Kidney epithelial cell (primary cell): Measurements from ENCODE around the gene FTO. TPM values are rescaled to one million over a fixed set of nuclear protein-coding genes. Genes with fewer than 3 reads are reported as not detected.

Experiments
- DNase-seq: peaks from one replicate; pipeline ENCODE4 v3.0.0-alpha.2; 2010; ENCODE audit warnings: low read depth
- H3K27me3 ChIP-seq: 2 replicates; pipeline ENCODE4 v1.6.0; 2011; ENCODE audit warnings: low read length; ENCODE audit not compliant: control insufficient read depth, insufficient read depth
- H3K36me3 ChIP-seq: 2 replicates; pipeline ENCODE4 v1.5.1; 2011; ENCODE audit warnings: low read length; ENCODE audit not compliant: control insufficient read depth, insufficient read depth
- H3K4me3 ChIP-seq: 2 replicates; pipeline ENCODE4 v1.5.1; 2011; ENCODE audit warnings: low read depth, mild to moderate bottlenecking, control low read depth, low read length
- total RNA-seq: library from RNA; depleted of rRNA; stranded (reverse); fragments of >200 nt; gene quantifications from 2 replicates; pipeline ENCODE4 v1.2.3, GENCODE V29; 2015
- TF ChIP-seq, protein P1 (sequence below): IDR thresholded peaks from 2 replicates; pipeline ENCODE4 v1.5.1; 2011; ENCODE audit warnings: mild to moderate bottlenecking, moderate library complexity, low read length, control low read depth, inconsistent platforms; ENCODE audit not compliant: insufficient read depth, poor library complexity, severe bottlenecking

FTO gene
- total RNA-seq, 1 donor from 2014 or later: 66.9 TPM

DNA sequence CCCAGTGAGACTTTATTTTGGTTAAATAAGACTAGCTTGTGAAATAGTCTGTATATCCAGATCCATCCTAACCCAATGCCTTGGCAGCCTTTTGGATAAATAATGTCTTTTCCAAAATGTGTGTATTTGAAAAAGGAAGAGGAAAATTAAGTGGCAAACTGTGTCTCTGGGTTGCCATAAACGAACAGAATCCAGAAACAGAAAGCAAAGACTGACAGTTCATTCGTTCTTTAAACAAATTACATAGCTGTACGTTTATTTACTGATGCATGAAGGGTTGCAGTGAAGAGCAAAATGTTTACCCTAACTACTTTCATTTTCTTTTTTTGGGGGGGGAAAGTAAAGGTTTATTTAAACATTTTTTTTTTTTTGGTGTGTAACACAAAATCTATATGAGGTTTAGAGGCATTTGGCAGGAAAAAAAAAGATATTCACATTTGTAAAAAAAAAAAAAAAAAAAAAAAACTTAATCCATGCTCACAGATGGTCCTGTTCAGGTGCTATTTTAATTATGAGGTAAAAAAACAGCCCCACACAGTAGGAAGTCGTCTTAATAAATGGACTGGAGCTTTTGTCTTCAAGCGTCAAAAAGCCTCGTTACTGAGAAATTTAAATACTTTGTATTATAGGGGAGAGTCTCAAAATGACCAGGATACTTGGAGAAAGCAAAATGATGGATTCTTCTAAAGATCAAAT lies 245.9 kb downstream of the FTO start:
- Histone ChIP-seq H3K4me3 (no peak overlapping the region), H3K27me3 (no peaks in the 10 kb centered on the region), H3K36me3 (no peaks in the 10 kb centered on the region)
- DNase-seq: no peak
- TF ChIP-seq, protein P1, sequence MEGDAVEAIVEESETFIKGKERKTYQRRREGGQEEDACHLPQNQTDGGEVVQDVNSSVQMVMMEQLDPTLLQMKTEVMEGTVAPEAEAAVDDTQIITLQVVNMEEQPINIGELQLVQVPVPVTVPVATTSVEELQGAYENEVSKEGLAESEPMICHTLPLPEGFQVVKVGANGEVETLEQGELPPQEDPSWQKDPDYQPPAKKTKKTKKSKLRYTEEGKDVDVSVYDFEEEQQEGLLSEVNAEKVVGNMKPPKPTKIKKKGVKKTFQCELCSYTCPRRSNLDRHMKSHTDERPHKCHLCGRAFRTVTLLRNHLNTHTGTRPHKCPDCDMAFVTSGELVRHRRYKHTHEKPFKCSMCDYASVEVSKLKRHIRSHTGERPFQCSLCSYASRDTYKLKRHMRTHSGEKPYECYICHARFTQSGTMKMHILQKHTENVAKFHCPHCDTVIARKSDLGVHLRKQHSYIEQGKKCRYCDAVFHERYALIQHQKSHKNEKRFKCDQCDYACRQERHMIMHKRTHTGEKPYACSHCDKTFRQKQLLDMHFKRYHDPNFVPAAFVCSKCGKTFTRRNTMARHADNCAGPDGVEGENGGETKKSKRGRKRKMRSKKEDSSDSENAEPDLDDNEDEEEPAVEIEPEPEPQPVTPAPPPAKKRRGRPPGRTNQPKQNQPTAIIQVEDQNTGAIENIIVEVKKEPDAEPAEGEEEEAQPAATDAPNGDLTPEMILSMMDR: no peak

DNA sequence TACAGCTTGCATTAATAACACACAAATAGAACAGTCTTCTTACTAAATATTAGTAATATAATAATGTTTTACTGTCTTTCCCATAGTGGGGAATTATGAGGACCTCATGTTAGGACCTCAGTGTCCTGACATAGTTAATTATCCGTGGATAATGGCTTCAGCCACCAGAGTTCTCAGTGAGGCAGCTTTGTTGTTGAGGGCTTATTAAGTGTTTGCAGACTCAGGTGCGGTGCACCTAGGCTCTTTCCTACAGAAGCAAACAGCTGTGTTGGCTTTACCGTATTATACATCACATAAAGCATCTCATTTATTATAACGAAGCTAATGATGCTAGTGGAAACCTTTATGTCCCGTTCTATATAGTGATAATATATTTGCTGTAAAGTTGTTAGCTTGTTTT lies 246.7 kb downstream of the FTO start:
- no peak for DNase-seq
- TF ChIP-seq, protein P1: no peak
- no peak overlapping the region for H3K4me3 ChIP-seq
- no peaks in the 10 kb centered on the region for H3K27me3 ChIP-seq
- H3K36me3 ChIP-seq: no peaks in the 10 kb centered on the region

DNA sequence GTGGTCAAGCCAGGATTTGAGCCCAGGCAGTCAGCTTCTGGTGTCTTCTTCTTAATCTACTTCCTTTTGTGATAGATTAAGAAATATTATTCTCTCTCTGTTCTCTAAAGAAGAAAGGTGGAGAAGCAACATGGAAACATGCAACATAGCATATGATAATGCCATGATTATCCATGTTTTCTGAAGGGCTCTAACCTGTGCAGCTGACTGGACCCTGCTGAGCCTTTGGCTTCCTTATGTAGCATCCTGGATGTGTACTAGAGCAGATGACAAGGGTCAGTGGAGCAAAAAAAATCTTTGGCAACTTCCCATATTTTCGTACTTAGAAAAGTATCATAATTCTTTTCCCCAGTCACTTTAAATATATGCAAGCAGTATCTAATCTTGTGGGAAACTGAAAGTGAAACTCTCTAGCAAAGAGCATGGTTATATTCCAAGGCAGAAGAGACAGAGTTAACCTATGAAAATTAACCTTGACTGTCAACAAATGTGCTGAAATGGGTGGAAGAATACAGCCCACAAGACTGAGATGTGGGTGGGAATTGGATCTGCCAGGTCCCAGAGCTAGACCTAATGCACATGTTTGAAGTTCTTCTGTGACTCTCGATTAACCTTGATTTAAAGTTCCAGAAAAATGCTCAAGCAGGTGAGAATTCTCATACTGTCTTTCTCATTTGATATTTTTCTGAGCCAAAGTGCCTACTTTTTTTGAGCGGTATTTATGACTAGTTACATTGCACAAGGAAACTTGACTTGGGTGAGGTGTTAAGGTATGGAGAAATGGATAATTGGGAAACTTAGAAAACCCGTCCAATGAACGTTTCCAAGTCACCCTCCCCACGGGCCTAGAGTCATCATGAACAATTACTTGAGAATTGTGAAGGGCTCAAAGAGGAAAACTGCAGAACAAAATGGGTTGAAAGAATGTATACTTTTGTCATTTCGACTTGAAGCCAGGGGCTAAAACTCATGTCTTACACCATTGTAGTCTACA lies 248.6 kb downstream of the FTO start:
- TF ChIP-seq, protein P1: no peak
- Histone ChIP-seq H3K36me3 (no peaks in the 10 kb centered on the region), H3K27me3 (no peaks in the 10 kb centered on the region), H3K4me3 (no peak overlapping the region)
- DNase-seq: no peak

DNA sequence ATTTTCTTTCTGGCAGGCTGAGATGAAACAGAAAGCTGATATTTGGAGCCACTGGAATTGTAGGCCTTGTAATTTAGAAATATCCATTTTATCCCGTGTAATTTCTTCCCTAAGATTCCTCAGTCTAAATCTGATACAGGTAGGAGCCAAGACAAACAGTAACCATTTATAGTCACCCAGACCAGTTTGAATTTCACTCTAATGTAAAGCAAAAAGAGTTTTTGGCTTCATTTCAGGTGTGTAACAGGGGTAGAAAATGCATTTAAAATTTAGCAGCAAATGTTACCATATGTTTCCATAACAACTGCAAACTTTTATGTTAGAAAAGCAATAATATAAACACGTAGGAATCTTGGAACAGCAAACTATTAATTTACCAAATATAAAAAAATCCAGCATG lies 249.4 kb downstream of the FTO start:
- TF ChIP-seq, protein P1: no peak
- H3K4me3 ChIP-seq: no peak overlapping the region
- no peak for DNase-seq
- no peaks in the 10 kb centered on the region for H3K27me3 ChIP-seq
- no peaks in the 10 kb centered on the region for H3K36me3 ChIP-seq

DNA sequence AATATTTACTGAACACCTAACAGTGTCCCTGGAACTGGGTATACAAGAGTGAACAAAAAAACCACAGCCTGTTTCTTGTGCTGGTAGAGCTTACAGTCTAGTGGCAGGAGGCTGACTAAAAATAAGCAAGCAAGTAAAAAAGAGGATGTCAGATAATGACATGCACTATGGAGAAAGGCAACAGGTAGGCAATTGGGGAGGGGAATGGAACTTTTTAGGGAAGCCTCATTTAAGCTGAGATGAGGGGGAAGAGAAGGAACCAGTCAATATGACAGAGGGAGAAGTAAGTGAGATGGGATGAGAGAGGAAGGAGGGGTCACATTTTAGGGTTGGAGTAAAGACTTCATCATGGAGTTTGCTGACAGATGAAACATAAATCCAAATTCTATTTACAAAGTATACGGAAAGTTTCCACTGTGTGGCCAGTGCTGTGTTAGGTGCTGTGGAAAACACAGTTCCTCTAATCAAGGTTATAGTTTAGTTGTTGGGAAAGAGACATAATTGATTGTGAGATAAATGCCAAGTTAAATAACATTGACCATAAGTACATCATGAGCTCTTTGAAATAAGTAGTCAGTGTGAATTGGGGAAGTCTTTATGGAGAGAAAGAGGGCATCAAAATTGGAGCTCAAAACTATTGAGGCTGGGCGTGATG lies 251.4 kb downstream of the FTO start:
- Histone ChIP-seq H3K4me3 (no peak overlapping the region), H3K27me3 (no peaks in the 10 kb centered on the region), H3K36me3 (no peaks in the 10 kb centered on the region)
- TF ChIP-seq, protein P1: no peak
- no peak for DNase-seq
